AG08396 (cell line): ENCODE results near the gene IQCK.
"Not testable (repeated sequence)": the region's sequence is repeated elsewhere in the genome, so short reads cannot be mapped to it uniquely, and the experiment has no call there.

Experiments
- DNase-seq: peaks from one replicate; pipeline ENCODE4 v3.0.0; 2012; ENCODE audit warnings: low spot score, mixed read lengths

IQCK gene, protein sequence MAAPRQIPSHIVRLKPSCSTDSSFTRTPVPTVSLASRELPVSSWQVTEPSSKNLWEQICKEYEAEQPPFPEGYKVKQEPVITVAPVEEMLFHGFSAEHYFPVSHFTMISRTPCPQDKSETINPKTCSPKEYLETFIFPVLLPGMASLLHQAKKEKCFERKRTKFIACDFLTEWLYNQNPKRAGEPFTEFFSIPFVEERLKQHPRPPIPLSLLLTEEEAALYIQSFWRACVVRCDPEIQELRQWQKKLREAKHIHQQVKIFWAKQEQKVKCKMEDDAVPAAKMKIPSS

DNA sequence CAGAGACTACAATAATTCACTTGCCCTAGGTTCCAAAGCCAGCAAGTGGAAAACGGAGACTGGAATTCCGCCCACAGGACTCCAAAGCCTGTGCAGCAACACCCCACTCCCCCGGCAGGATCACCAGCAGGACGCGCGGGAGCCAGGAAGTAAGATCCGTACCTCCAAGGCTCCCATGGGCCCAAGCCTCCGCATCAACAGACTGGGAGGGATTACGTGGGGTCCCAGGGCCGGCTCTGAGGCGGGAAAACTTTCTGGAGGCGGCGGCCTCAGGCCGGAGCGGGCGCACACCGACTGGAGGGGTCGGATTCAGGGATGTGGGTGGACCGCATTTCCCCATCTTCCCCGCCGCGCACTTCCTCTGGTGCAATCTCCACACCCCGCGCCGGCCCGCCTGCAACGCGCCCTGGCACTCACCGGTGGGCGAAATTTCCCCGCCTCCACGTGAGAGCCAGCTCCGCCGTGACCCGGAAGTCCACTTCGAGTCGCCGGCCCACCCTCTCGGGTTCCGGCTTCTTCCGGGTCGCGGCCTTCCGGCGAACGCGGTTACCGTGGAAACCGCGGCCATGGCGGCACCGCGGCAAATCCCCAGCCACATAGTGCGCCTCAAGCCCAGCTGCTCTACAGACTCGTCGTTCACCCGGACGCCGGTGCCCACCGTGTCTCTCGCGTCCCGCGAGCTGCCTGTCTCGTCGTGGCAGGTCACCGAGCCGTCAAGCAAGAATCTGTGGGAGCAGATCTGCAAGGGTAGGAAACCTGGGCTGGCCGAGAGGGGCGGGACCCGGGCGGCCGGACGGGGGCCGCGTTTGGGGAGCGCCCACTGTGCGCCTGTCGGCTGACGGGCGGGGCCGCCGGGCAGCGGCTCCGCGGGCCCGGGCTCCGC lies at the start of gene IQCK, which contains the start of gene KNOP1:
Gene IQCK (plus strand): TSS at position 531 of the 883 bp plus-strand sequence. CDS start 36 bp downstream, at position 567.
Gene KNOP1 (minus strand): TSS at position 487 of the 883 bp plus-strand sequence. CDS start 3,192 bp downstream, outside the sequence.
- peak; percentile 96 for DNase-seq

- no peak for DNase-seq
Observed at GRCh38 chr16:19672378-19672777, 45.7 kb upstream of the IQCK start.

DNA sequence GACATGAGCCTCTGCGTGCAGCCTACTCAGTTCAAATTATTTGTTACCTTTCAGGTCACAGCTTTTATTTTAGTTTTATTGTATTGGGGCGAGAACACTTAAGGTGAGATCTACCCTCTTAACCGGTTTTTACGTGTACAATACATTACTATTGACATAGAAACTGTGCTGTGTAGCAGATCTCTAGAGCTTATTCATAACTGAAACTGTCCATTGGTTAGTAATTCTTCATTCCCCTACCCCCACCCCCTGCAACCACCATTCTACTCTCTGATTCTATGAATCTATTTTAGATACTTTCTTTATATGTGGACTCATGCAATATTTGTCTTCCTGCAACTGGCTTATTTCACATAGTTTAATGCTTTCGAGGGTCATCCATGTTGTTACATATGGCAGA lies 43.6 kb upstream of the IQCK start:
- no peak for DNase-seq

DNA sequence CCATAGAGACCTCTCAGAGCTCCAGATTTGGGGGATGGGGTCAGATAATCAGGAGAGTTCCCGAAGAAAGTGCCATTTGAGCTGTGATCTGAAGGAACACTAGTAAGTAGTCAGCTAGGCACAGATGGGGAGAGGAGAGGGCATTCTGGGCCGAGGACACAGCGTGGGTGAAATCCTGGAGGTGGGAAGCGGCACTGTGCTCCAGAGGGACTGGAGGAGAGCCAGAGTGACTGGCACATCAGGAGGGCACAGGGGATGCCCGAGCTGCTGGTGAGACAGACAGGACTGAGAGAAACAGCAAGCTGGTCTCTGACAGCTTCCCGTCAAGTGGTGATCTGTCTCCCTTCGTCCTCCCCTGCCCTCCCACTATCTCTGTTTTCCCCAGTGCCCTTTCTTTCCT lies 40.7 kb upstream of the IQCK start:
- DNase-seq = no peak

DNA sequence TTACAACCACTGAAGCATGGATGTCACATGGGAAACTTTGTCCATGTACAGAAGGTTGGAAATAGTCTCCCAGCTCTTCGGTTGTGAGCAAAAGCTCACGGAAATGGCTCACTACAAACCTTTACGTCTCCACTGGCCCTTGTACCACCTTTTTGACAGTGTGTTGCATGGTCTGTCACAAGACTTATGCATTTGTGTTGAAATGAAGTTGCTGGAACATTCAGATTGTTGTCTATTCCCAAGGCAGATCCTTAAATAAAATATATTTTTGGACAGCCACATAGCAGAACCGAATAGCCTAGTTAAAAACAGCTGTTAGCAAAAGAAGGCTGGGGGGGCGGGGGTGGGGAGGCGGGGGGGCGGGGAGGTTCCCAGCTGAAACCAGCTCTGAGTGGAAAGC lies 39.3 kb upstream of the IQCK start:
- DNase-seq = no peak

DNA sequence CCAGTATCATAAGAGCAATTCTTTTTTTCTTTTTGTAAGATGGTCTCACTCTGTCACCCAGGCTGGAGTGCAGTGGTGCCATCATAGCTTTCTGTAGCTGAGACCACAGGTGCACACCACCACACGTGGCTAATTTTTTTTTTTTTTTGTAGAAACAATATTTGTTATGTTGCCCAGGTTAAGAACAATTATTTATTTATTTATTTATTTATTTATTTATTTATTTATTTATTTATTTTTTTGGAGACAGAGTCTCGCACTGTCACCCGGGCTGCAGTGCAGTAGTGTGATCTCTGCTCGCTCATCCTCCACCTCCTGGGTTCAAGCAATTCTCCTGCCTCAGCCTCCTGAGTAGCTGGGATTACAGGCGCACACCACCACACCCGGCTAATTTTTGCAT lies 38.8 kb upstream of the IQCK start:
- DNase-seq = not testable (repeated sequence)

GRCh38 chr16:19680881-19681340 lies 37.2 kb upstream of the IQCK start:
- no peak for DNase-seq

- no peak for DNase-seq
Observed at GRCh38 chr16:19681637-19682036, 36.4 kb upstream of the IQCK start.

DNA sequence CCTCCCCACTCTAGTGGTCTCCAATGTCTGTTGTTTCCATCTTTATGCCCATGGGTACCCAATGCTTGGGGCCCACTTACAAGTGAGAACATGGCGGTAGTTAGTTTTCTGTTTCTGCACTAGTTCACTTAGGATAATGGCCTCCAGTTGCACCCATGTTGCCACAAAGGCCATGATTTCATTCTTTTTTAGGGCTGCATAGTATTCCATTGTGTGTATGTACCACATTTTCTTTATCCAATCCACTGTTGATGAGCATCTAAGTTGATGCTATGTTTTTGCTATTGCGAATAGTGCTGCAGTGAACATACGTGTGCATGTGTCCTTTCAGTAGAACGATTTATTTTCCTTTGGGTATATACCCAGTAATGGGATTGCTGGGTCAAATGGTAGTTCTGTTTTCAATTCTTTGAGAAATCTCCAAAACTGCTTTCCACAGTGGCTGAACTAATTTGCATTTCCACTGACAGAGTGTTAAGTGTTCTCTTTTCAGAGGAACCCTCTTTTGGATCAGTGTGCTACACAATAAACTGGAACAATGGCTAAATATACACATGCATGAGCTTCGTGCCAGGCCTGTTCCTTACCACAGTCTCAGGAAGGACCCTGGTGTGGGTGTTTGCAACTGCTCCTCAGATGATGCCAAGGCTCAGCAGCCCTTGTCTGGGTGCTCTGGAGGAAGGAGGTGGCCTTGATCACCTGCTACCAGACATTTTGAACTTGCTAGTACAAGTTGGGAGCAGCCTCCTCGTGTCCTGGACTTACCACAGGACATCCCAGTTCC lies 34.4 kb upstream of the IQCK start:
- DNase-seq = no peak

- DNase-seq = no peak
Observed at GRCh38 chr16:19685176-19685575, 32.9 kb upstream of the IQCK start.

DNA sequence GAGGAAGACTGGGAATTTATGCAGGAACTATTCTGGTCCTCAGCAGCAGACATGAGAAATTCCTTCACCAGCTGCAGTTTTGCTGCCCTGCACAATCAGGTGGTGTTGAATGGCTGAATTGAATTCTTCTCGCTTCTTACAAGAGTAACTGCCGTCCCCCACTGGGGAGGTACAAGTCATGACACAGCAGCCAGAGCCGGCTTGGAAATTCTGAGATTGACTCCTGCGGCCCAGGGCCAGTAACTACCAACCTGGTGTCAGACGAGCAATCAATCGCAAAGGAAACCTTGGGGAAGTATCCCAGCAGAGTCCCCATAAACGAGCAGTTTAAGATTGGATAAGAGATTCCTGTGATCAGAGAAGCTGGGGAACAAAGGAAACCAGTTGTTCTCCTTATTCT lies 30.8 kb upstream of the IQCK start:
- DNase-seq = no peak

GRCh38 chr16:19688396-19689024 lies 29.6 kb upstream of the IQCK start:
- DNase-seq = no peak

GRCh38 chr16:19689342-19689741 lies 28.7 kb upstream of the IQCK start:
- no peak for DNase-seq

DNA sequence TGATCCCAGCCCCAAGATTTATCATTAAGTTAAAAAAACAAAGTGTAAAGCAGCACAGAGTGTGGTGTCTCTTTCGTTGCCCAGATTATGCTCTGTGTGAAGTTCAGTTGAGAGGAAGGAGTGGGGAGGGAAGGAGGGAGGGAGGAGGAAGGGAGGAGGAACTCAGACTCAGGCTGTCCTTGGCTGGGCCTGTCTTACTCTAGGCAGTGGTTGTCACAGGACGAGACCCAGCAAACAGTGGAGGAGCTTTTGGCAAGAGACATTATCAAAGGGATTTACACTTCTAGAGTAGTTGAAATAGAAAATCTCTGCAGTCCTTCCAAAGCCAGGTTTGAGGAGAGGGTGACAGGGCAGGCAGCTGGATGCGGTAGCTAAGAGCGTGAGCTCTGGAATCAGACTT lies 27.9 kb upstream of the IQCK start:
- no peak for DNase-seq

- DNase-seq = no peak
Observed at GRCh38 chr16:19691161-19691711, 26.8 kb upstream of the IQCK start.

GRCh38 chr16:19694989-19695388 lies 23.1 kb upstream of the IQCK start:
- no peak for DNase-seq

DNA sequence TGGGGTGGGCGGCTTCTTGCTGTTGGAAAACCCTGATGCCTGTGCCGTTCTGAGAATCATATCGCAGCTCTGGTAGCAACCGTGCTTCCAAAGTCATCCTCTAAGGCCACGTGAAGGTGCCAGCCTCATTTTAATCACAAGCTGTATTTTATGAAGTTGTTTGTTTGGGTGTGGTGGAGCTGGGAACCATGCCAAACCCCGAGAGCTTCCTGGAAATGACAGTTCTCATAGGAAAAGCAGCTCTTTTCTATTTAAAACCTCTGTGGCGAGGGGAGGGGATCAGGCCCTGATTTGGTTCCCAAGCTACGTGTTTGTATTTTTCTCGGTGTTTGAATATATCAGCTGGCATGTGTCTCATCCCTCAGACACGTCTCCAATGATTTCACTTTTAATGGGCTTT lies 21.7 kb upstream of the IQCK start:
- DNase-seq = peak; percentile 82

- DNase-seq = no peak
Observed at GRCh38 chr16:19696961-19697360, 21.1 kb upstream of the IQCK start.

DNA sequence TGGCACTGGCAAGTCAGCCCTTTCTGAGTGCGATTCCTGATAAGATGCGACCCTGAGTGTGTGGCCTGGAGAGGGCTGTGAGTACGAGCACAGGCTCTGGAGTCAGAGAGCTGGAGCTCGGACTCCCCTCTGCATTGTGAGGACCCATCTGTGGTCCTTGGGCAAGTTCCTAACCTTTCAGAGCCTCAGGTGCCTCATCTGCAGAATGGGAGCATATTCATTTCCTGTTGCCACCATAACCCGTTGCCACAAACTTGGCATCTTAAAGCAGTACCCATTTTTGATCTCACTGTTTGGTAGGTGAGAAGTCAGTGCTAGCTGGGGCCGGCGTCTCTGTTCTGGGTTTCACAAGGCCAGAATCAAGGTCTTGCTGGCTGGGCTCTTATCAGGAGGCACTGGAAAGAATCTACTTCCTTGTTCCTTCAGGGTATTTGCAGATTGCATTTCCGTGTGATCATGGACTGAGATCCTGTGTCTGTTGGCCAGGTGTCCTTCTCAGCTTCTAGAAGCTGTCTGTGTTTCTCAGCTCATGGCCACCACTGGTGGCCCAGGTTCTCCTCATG lies 20.2 kb upstream of the IQCK start:
- DNase-seq = no peak

GRCh38 chr16:19698480-19699465 lies 19.3 kb upstream of the IQCK start:
- DNase-seq = no peak
